NCI-H345 treated with DMSO at 0.1 percent for 48 hours (cell line): ENCODE data around the gene TXNDC12.
A peak's percentile ranks its signal among the peaks of the same experiment; 100 is the strongest.
"Not testable (repeated sequence)": the region's sequence is repeated elsewhere in the genome, so short reads cannot be mapped to it uniquely, and the experiment has no call there.

Experiments used
- DNase-seq: peaks from one replicate; lab custom pipeline; 2025; ENCODE audit not compliant: unreplicated experiment; lab: John Stamatoyannopoulos, UW

The TXNDC12 gene

GRCh38 chr1:52049337-52049736 lies 5.7 kb downstream of the TXNDC12 start:
- DNase-seq: not testable (repeated sequence)

GRCh38 chr1:52045666-52046195 lies 9.3 kb downstream of the TXNDC12 start:
- not testable (repeated sequence) for DNase-seq

- DNase-seq: no peak
Measured at GRCh38 chr1:52045236-52045635, 9.8 kb downstream of the TXNDC12 start.

- no peak for DNase-seq
Measured at GRCh38 chr1:52041551-52042185, 13.3 kb downstream of the TXNDC12 start.

- DNase-seq: no peak
Measured at GRCh38 chr1:52037909-52038308, 17.1 kb downstream of the TXNDC12 start.

GRCh38 chr1:52037402-52037814 lies 17.6 kb downstream of the TXNDC12 start:
- DNase-seq: no peak

- DNase-seq: no peak
Measured at GRCh38 chr1:52034050-52034384, 21.0 kb downstream of the TXNDC12 start.

- peak; percentile 82 for DNase-seq
Measured at GRCh38 chr1:52033190-52034049, 21.6 kb downstream of the TXNDC12 start, which contains the start of gene KTI12. Gene KTI12, minus strand, starts transcription at chr1:52033810. Its CDS starts 49 bp downstream, at chr1:52033761.

GRCh38 chr1:52032785-52033131 lies 22.2 kb downstream of the TXNDC12 start:
- no peak for DNase-seq

- DNase-seq: no peak
Measured at GRCh38 chr1:52032124-52032784, 22.7 kb downstream of the TXNDC12 start.

- not testable (repeated sequence) for DNase-seq
Measured at GRCh38 chr1:52028839-52029238, 26.2 kb downstream of the TXNDC12 start.

GRCh38 chr1:52028328-52028727 lies 26.7 kb downstream of the TXNDC12 start:
- no peak for DNase-seq

- DNase-seq: no peak
Measured at GRCh38 chr1:52026278-52026677, 28.7 kb downstream of the TXNDC12 start.

GRCh38 chr1:52022133-52022532 lies 32.9 kb downstream of the TXNDC12 start:
- no peak for DNase-seq

- no peak for DNase-seq
Measured at GRCh38 chr1:52008071-52008809, 46.8 kb downstream of the TXNDC12 start.

- no peak for DNase-seq
Measured at GRCh38 chr1:52007215-52008002, 47.6 kb downstream of the TXNDC12 start.

GRCh38 chr1:52006081-52006553 lies 48.9 kb downstream of the TXNDC12 start:
- not testable (repeated sequence) for DNase-seq

GRCh38 chr1:52005548-52005947 lies 49.4 kb downstream of the TXNDC12 start:
- not testable (repeated sequence) for DNase-seq

GRCh38 chr1:52003877-52004276 lies 51.1 kb downstream of the TXNDC12 start:
- no peak for DNase-seq
